HepG2 (cell line): Measurements from ENCODE around the gene KATNB1. TPM values are rescaled to one million over a fixed set of nuclear protein-coding genes. Genes with fewer than 3 reads are reported as not detected.

Source experiments
- ARID3A ChIP-seq: IDR thresholded peaks from 2 replicates; pipeline ENCODE4 v1.6.1; 2012; ENCODE audit warnings: low read depth, low read length, improper control_type of control experiment
- EEA1 ChIP-seq: sonication (generic); formaldehyde crosslinking; IDR thresholded peaks from 2 replicates; pipeline ENCODE4 v1.5.1; 2020; ENCODE audit warnings: mild to moderate bottlenecking, missing genetic modification reagents, borderline replicate concordance
- ERF ChIP-seq: IDR thresholded peaks from 2 replicates; pipeline ENCODE4 v1.6.1; 2018; ENCODE audit warnings: missing biosample characterization, missing genetic modification reagents
- GATAD1 ChIP-seq: IDR thresholded peaks from 2 replicates; pipeline ENCODE4 v1.6.1; 2016; ENCODE audit warnings: missing genetic modification reagents, missing compliant biosample characterization
- KLF6 ChIP-seq: IDR thresholded peaks from 2 replicates; pipeline ENCODE4 v1.8.0; 2016; ENCODE audit warnings: missing biosample characterization, missing genetic modification reagents
- MAF1 ChIP-seq: sonication (generic); formaldehyde crosslinking; IDR thresholded peaks from 2 replicates; pipeline ENCODE4 v1.5.0; 2020; ENCODE audit warnings: missing genetic modification reagents, borderline replicate concordance
- MLX ChIP-seq: IDR thresholded peaks from 2 replicates; pipeline ENCODE4 v1.6.1; 2016
- NFAT5 ChIP-seq: sonication (generic); formaldehyde crosslinking; IDR thresholded peaks from 2 replicates; pipeline ENCODE4 v1.4.0; 2020; ENCODE audit warnings: missing genetic modification reagents
- RFXAP ChIP-seq: sonication (generic); formaldehyde crosslinking; IDR thresholded peaks from 2 replicates; pipeline ENCODE4 v1.4.0; 2020; ENCODE audit warnings: missing genetic modification reagents, borderline replicate concordance
- SNAPC5 ChIP-seq: sonication (generic); formaldehyde crosslinking; IDR thresholded peaks from 2 replicates; pipeline ENCODE4 v1.8.1; 2023; ENCODE audit warnings: mild to moderate bottlenecking, missing genetic modification reagents, borderline replicate concordance
- SP2 ChIP-seq: sonication (generic); formaldehyde crosslinking; IDR thresholded peaks from 2 replicates; pipeline ENCODE4 v1.5.1; 2020; ENCODE audit warnings: mild to moderate bottlenecking, missing genetic modification reagents
- STAG1 ChIP-seq: sonication (generic); formaldehyde crosslinking; IDR thresholded peaks from 2 replicates; pipeline ENCODE4 v1.4.0; 2020; ENCODE audit warnings: missing genetic modification reagents
- ZBTB20 ChIP-seq: sonication (generic); formaldehyde crosslinking; IDR thresholded peaks from 2 replicates; pipeline ENCODE4 v1.8.1; 2023; ENCODE audit warnings: missing genetic modification reagents, low read depth, mild to moderate bottlenecking, borderline replicate concordance
- ZBTB39 ChIP-seq: sonication (generic); formaldehyde crosslinking; IDR thresholded peaks from 2 replicates; pipeline ENCODE4 v1.5.0; 2020; ENCODE audit warnings: missing genetic modification reagents
- ZFP90 ChIP-seq: sonication (generic); formaldehyde crosslinking; IDR thresholded peaks from 2 replicates; pipeline ENCODE4 v1.8.0; 2022; ENCODE audit warnings: missing genetic modification reagents, mild to moderate bottlenecking, inconsistent platforms, borderline replicate concordance
- ZFYVE20 ChIP-seq: sonication (generic); formaldehyde crosslinking; IDR thresholded peaks from 2 replicates; pipeline ENCODE4 v1.8.0; 2023; ENCODE audit warnings: low read depth, mild to moderate bottlenecking, moderate library complexity, missing genetic modification reagents, borderline replicate concordance
- ZMAT3 ChIP-seq: sonication (generic); formaldehyde crosslinking; conservative IDR thresholded peaks from 2 replicates; pipeline ENCODE4 v1.7.0; 2021; ENCODE audit warnings: missing genetic modification reagents
- ZNF10 ChIP-seq: sonication (generic); formaldehyde crosslinking; IDR thresholded peaks from 2 replicates; pipeline ENCODE4 v1.4.0; 2020; ENCODE audit warnings: mild to moderate bottlenecking, low read depth, missing genetic modification reagents, borderline replicate concordance
- ZNF768 ChIP-seq: sonication (generic); formaldehyde crosslinking; IDR thresholded peaks from 2 replicates; pipeline ENCODE4 v1.4.0; 2020; ENCODE audit warnings: missing genetic modification reagents
- polyA plus RNA-seq, 8 experiments: library from polyadenylated mRNA; depleted of rRNA in 3 of 8; stranded (reverse) in 7 of 8; unstranded in 1 of 8; fragments of >200 nt; fragmentation: Illumina TruSeq in 4 of 8; extraction: Trizol in 4 of 8; gene quantifications; 2 replicates each; pipeline versions ENCODE4 v1.2.1 to v1.2.3, GENCODE V29; 2011 to 2016; ENCODE audit warnings: low read depth in 4 of 8, missing spikeins in 1 of 8, mixed read lengths in 1 of 8; ENCODE audit not compliant: insufficient read depth in 1 of 8
- total RNA-seq, 5 experiments: library from RNA; depleted of rRNA; stranded (reverse); fragments of >200 nt; fragmentation: Illumina TruSeq; extraction: Trizol; gene quantifications; 2 replicates each; pipeline ENCODE4 v1.2.3, GENCODE V29; 2016; ENCODE audit warnings: low read depth in 1 of 5

The KATNB1 gene
- total and polyA plus RNA-seq, 2 of the 13 experiments (the other 11 are each of a cell fraction or from before 2014, with no cell fraction given), result 31.5 to 43.5 TPM

- TF ChIP-seq NFAT5 (CRISPR knock-in tag) (no peak), MAF1 (CRISPR knock-in tag) (no peak), ARID3A (0 out of 2 replicates have a peak, but pooled peaks have one; percentile 10), ZMAT3 (CRISPR knock-in tag) (0 out of 2 replicates have a peak, but pooled peaks have one; percentile 37), ERF (CRISPR knock-in tag) (peak; percentile 50; the same call in 1 of the 2 replicates), ZNF10 (0 out of 2 replicates have a peak, but pooled peaks have one; percentile 9), ZFP90 (CRISPR knock-in tag) (no peak), KLF6 (CRISPR knock-in tag) (no peak; the same call in 1 of the 2 replicates), ZBTB20 (CRISPR knock-in tag) (peak; percentile 11; the same call in 1 of the 2 replicates), RFXAP (CRISPR knock-in tag) (0 out of 2 replicates have a peak, but pooled peaks have one; percentile 26), ZFYVE20 (0 out of 2 replicates have a peak, but pooled peaks have one; percentile 69), ZNF768 (peak; percentile 28; the same call in 1 of the 2 replicates), ZBTB39 (CRISPR knock-in tag) (peak; percentile 93; the same call in 1 of the 2 replicates), SNAPC5 (CRISPR knock-in tag) (no peak), SP2 (CRISPR knock-in tag) (no peak), STAG1 (CRISPR knock-in tag) (0 out of 2 replicates have a peak, but pooled peaks have one; percentile 20), MLX (CRISPR knock-in tag) (0 out of 2 replicates have a peak, but pooled peaks have one; percentile 47), GATAD1 (peak; percentile 61), EEA1 (no peak; the same call in 1 of the 2 replicates)
Measured at GRCh38 chr16:57797526-57798266, 62.1 kb downstream of the KATNB1 start (continued).
